Measurements from ENCODE around the gene SPX.

- TF ChIP-seq CTCF (IDR thresholded peaks at IDR 0.05; ENCODE audit: extremely low read depth in 1 of 2, insufficient read depth in 1 of 2, low read depth in 1 of 2, low read length in 2 of 2) (no peak), EZH2 (IDR thresholded peaks at IDR 0.05; ENCODE audit: borderline replicate concordance, low read depth, low read length, severe bottlenecking) (no peak)
Observed at GRCh38 chr12:21526053-21526452, at the start of gene SPX.

Data from endothelial cell of umbilical vein (primary cell).